Measurements from ENCODE around the gene GRIN2A. TPM values are rescaled to one million over a fixed set of nuclear protein-coding genes. Genes with fewer than 3 reads are reported as not detected.
A peak's percentile ranks its signal among the peaks of the same experiment; 100 is the strongest.

The GRIN2A gene
- total and polyA plus RNA-seq, 2 of the 8 experiments (the other 6 are each of a cell fraction or from before 2014, with no cell fraction given), result 0.18 to 1.8 TPM

- Histone ChIP-seq H2BK20ac (ENCODE audit: low read length) (no peak overlapping the region), H2BK15ac (ENCODE audit: low read length) (no peak overlapping the region), H2AFZ (ENCODE audit: low read length) (no peak overlapping the region), H3K23ac (ENCODE audit: insufficient read length) (no peak overlapping the region), H3K27me3 (replicated peaks in 1 of 4; ENCODE audit: control insufficient read depth in 3 of 4, extremely low read depth in 1 of 4, insufficient read depth in 3 of 4, low read length in 3 of 4) (no peaks in the 10 kb centered on the region), H2BK120ac (replicated peaks; ENCODE audit: low read depth, low read length) (no peak overlapping the region), H4K20me1 (replicated peaks in 1 of 2; ENCODE audit: control insufficient read depth in 1 of 2, insufficient read depth in 2 of 2, low read length in 2 of 2) (no peaks in the 10 kb centered on the region), H4K8ac (ENCODE audit: extremely low read depth, insufficient read depth, low read length) (no peak overlapping the region), H4K5ac (ENCODE audit: insufficient read length, low read depth, low read length) (no peak overlapping the region), H3K14ac (ENCODE audit: insufficient read length) (no peak overlapping the region), H3K4ac (replicated peaks; ENCODE audit: insufficient read length, low read depth, low read length) (no peak overlapping the region), H3K9me3 (ENCODE audit: insufficient read depth in 2 of 2, low read depth in 1 of 2, low read length in 1 of 2) (no peaks in the 10 kb centered on the region), H2BK12ac (ENCODE audit: low read depth, low read length) (no peak overlapping the region), H3K27ac (ENCODE audit: low read depth, low read length) (no peak overlapping the region), H3K79me1 (ENCODE audit: low read depth, low read length) (no peaks in the 10 kb centered on the region), H3K36me3 (ENCODE audit: control insufficient read depth in 2 of 4, insufficient read depth in 4 of 4, low read length in 3 of 4) (no peaks in the 10 kb centered on the region), H3K4me2 (ENCODE audit: insufficient read depth in 1 of 2, low read depth in 2 of 2, low read length in 2 of 2) (no peak overlapping the region), H2AK5ac (ENCODE audit: low read depth, low read length) (no peak overlapping the region), H3K23me2 (ENCODE audit: low read depth, low read length) (no peaks in the 10 kb centered on the region), H3K56ac (replicated peaks; ENCODE audit: insufficient read length, low read depth, low read length) (no peak overlapping the region), H2BK5ac (ENCODE audit: low read depth, low read length) (no peak overlapping the region), H3K79me2 (ENCODE audit: control insufficient read depth in 1 of 2, insufficient read depth in 2 of 2, low read length in 2 of 2) (no peaks in the 10 kb centered on the region), H3K4me3 (ENCODE audit: extremely low read depth in 1 of 4, insufficient read depth in 2 of 4, low read depth in 3 of 4, low read length in 4 of 4) (no peak overlapping the region), H3K9ac (replicated peaks in 1 of 4; ENCODE audit: extremely low read depth in 1 of 4, low read depth in 3 of 4, low read length in 3 of 4) (no peak overlapping the region), H4K91ac (replicated peaks; ENCODE audit: insufficient read length, low read length) (no peak overlapping the region), H3K4me1 (replicated peaks in 1 of 4; ENCODE audit: control insufficient read depth in 3 of 4, insufficient read depth in 4 of 4, low read length in 3 of 4) (no peaks in the 10 kb centered on the region; a peak in 1 of 7 replicates), H3K18ac (ENCODE audit: extremely low read depth, low read length) (peak overlapping the region; percentile 21; the same call in 1 of the 2 replicates)
- DNase-seq (ENCODE audit: low read depth in 1 of 2, low spot score in 2 of 2) (no peak), FAIRE-seq (no peak)
- whole genome bisulfite sequencing, 2 experiments (ENCODE audit: extremely low coverage in 1 of 2, insufficient coverage in 1 of 2, insufficient read length in 1 of 2, insufficient replicate concordance in 2 of 2, low coverage in 1 of 2, low lambda C conversion rate in 2 of 2, missing lambda C conversion rate in 1 of 2), result 90% methylated on average over 8 of the region's 8 CpGs; no CpG with 5 or more reads in 1 of the 2 experiments
- ChIA-PET CTCF (ENCODE audit: partially characterized antibody) (interaction anchor here (1.3 kb wide), 1 partner anchor 22 kb away, joined by 4 read pairs; no protein-coding TSS in a partner anchor), POLR2A (ENCODE audit: partially characterized antibody) (no interaction called here)
- no peak for TF ChIP-seq RAD21 (IDR thresholded peaks at IDR 0.05 in 1 of 2, conservative IDR thresholded peaks at IDR 0.05 in 1 of 2; ENCODE audit: low read depth in 2 of 2, low read length in 2 of 2)
- no peak for TF ChIP-seq ATF2 (IDR thresholded peaks at IDR 0.05; ENCODE audit: low read length)
- TF ChIP-seq SP2 (IDR thresholded peaks at IDR 0.05; ENCODE audit: low read length), result no peak
- no peak for TF ChIP-seq EP300 (IDR thresholded peaks at IDR 0.05; ENCODE audit: borderline replicate concordance in 1 of 2, low read depth in 2 of 2, low read length in 2 of 2)
- no peak for TF ChIP-seq BCL11A (IDR thresholded peaks at IDR 0.05; ENCODE audit: low read depth in 2 of 2, low read length in 2 of 2)
- TF ChIP-seq NRF1 (IDR thresholded peaks at IDR 0.05; ENCODE audit: low read depth, low read length), result no peak
These were observed 274.5 kb downstream of the GRIN2A start for GRCh38 chr16:9907752-9908151.
